NK-92 (cell line): ENCODE data around the gene ANKFY1.
A peak's percentile ranks its signal among the peaks of the same experiment; 100 is the strongest.

Source experiments
- DNase-seq: peaks from one replicate; lab custom pipeline; 2025; ENCODE audit not compliant: unreplicated experiment; lab: John Stamatoyannopoulos, UW

The ANKFY1 gene

GRCh38 chr17:4263282-4264215 lies at the start of gene ANKFY1:
TSS of gene ANKFY1 (minus strand) at chr17:4263979. CDS start at chr17:4263941, 38 bp downstream.
- peak; percentile 53 for DNase-seq

- no peak for DNase-seq
Observed at GRCh38 chr17:4310354-4311060, 46.7 kb upstream of the ANKFY1 start.

- no peak for DNase-seq
Observed at GRCh38 chr17:4309897-4310296, 46.1 kb upstream of the ANKFY1 start.

GRCh38 chr17:4307179-4307930 lies 43.6 kb upstream of the ANKFY1 start:
- no peak for DNase-seq

GRCh38 chr17:4305224-4305623 lies 41.4 kb upstream of the ANKFY1 start:
- no peak for DNase-seq

GRCh38 chr17:4304417-4305027 lies 40.7 kb upstream of the ANKFY1 start:
- DNase-seq, result no peak

GRCh38 chr17:4301066-4301465 lies 37.3 kb upstream of the ANKFY1 start:
- no peak for DNase-seq

GRCh38 chr17:4297351-4297750 lies 33.6 kb upstream of the ANKFY1 start:
- no peak for DNase-seq

GRCh38 chr17:4295686-4296085 lies 31.9 kb upstream of the ANKFY1 start:
- no peak for DNase-seq

- no peak for DNase-seq
Observed at GRCh38 chr17:4293572-4293971, 29.8 kb upstream of the ANKFY1 start.

- no peak for DNase-seq
Observed at GRCh38 chr17:4287710-4288109, 23.9 kb upstream of the ANKFY1 start.

- no peak for DNase-seq
Observed at GRCh38 chr17:4276514-4276913, 12.7 kb upstream of the ANKFY1 start.

GRCh38 chr17:4272972-4273368 lies 9.2 kb upstream of the ANKFY1 start:
- DNase-seq, result no peak

GRCh38 chr17:4272213-4272971 lies 8.6 kb upstream of the ANKFY1 start:
- no peak for DNase-seq

GRCh38 chr17:4270736-4271135 lies 7.0 kb upstream of the ANKFY1 start:
- no peak for DNase-seq

GRCh38 chr17:4269915-4270314 lies 6.1 kb upstream of the ANKFY1 start:
- no peak for DNase-seq

- no peak for DNase-seq
Observed at GRCh38 chr17:4267402-4267801, 3.6 kb upstream of the ANKFY1 start.

GRCh38 chr17:4266550-4266949 lies 2.8 kb upstream of the ANKFY1 start:
- no peak for DNase-seq

GRCh38 chr17:4262703-4263102 lies 1.1 kb downstream of the ANKFY1 start:
- DNase-seq, result no peak

- DNase-seq, result no peak
Observed at GRCh38 chr17:4261452-4261851, 2.3 kb downstream of the ANKFY1 start.
